ENCODE measurements around the gene SMAD3.
"Not testable (repeated sequence)": the region's sequence is repeated elsewhere in the genome, so short reads cannot be mapped to it uniquely, and the experiment has no call there.

DNA sequence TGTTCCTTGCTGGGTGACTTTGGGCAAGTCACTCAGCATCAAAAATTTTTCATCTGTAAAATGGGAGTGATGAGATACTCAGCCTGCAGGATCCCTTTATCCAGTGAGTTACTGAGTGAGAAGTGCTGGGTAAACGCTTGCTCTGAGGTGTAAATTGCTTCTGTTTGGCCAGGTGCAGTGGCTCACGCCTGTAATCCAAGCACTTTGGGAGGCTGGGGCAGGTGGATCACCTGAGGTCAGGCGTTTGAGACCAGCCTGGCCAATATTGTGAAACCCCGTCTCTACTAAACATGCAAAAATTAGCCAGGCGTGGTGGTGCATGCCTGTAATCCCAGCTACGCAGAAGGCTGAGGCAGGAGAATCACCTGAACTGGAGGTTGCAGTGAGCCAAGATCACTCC, 87.6 kb downstream of the SMAD3 start:
- TF ChIP-seq TCF7L2 (IDR thresholded peaks at IDR 0.05; ENCODE audit: borderline replicate concordance, low read depth, low read length); ZNF175 (tag by site-specific recombination; IDR thresholded peaks at IDR 0.05); WT1 (tag by site-specific recombination; IDR thresholded peaks at IDR 0.05); YY1 (tag by site-specific recombination; IDR thresholded peaks at IDR 0.05); ZNF776 (tag by site-specific recombination; IDR thresholded peaks at IDR 0.05; ENCODE audit: borderline replicate concordance); ZNF654 (tag by site-specific recombination; IDR thresholded peaks at IDR 0.05; ENCODE audit: low read depth): not testable (repeated sequence)
- TF ChIP-seq, protein P1, sequence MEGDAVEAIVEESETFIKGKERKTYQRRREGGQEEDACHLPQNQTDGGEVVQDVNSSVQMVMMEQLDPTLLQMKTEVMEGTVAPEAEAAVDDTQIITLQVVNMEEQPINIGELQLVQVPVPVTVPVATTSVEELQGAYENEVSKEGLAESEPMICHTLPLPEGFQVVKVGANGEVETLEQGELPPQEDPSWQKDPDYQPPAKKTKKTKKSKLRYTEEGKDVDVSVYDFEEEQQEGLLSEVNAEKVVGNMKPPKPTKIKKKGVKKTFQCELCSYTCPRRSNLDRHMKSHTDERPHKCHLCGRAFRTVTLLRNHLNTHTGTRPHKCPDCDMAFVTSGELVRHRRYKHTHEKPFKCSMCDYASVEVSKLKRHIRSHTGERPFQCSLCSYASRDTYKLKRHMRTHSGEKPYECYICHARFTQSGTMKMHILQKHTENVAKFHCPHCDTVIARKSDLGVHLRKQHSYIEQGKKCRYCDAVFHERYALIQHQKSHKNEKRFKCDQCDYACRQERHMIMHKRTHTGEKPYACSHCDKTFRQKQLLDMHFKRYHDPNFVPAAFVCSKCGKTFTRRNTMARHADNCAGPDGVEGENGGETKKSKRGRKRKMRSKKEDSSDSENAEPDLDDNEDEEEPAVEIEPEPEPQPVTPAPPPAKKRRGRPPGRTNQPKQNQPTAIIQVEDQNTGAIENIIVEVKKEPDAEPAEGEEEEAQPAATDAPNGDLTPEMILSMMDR (tag by site-specific recombination; IDR thresholded peaks at IDR 0.05) = not testable (repeated sequence)
- TF ChIP-seq, protein P2, sequence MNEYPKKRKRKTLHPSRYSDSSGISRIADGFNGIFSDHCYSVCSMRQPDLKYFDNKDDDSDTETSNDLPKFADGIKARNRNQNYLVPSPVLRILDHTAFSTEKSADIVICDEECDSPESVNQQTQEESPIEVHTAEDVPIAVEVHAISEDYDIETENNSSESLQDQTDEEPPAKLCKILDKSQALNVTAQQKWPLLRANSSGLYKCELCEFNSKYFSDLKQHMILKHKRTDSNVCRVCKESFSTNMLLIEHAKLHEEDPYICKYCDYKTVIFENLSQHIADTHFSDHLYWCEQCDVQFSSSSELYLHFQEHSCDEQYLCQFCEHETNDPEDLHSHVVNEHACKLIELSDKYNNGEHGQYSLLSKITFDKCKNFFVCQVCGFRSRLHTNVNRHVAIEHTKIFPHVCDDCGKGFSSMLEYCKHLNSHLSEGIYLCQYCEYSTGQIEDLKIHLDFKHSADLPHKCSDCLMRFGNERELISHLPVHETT (tag by site-specific recombination; IDR thresholded peaks at IDR 0.05) = not testable (repeated sequence)
- TF ChIP-seq, protein P3, sequence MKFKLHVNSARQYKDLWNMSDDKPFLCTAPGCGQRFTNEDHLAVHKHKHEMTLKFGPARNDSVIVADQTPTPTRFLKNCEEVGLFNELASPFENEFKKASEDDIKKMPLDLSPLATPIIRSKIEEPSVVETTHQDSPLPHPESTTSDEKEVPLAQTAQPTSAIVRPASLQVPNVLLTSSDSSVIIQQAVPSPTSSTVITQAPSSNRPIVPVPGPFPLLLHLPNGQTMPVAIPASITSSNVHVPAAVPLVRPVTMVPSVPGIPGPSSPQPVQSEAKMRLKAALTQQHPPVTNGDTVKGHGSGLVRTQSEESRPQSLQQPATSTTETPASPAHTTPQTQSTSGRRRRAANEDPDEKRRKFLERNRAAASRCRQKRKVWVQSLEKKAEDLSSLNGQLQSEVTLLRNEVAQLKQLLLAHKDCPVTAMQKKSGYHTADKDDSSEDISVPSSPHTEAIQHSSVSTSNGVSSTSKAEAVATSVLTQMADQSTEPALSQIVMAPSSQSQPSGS (tag by site-specific recombination; IDR thresholded peaks at IDR 0.05; ENCODE audit: low read depth) = not testable (repeated sequence)
